ENCODE measurements around the gene SYPL2. TPM values are rescaled to one million over a fixed set of nuclear protein-coding genes. Genes with fewer than 3 reads are reported as not detected.

Gene SYPL2
- total and polyA plus RNA-seq, 4 experiments from 2014 or later: not detected

GRCh38 chr1:109522026-109522425 is 55.7 kb downstream of the SYPL2 start:
- H3K9me3 Mint-ChIP-seq: peaks cover 0 to 1% (median 0%) of the 10 kb centered on the region in 8 donors
- Histone ChIP-seq H3K4me1 (ENCODE audit: insufficient read depth, low read length) (no peaks in the 10 kb centered on the region), H3K4me3 (ENCODE audit: low read length in 2 of 2) (no peak overlapping the region), H3K27ac (ENCODE audit: low read depth, low read length) (no peak overlapping the region), H3K36me3 (ENCODE audit: insufficient read depth, low read length) (no peaks in the 10 kb centered on the region), H3K27me3 (ENCODE audit: insufficient read depth, low read length) (no peaks in the 10 kb centered on the region), H3K9me3 (ENCODE audit: control insufficient read depth in 1 of 2, low read length in 2 of 2) (no peaks in the 10 kb centered on the region)
- H3K27ac Mint-ChIP-seq: peak overlapping the region in 2 of 7 donors; percentile 18 to 48
- no peak overlapping the region for H3K4me3 Mint-ChIP-seq
- POLR2A ChIA-PET (ENCODE audit: partially characterized antibody): no interaction called here
- no peaks in the 10 kb centered on the region for H3K36me3 Mint-ChIP-seq
- no peak for DNase-seq
- peaks cover 0 to 2% (median 0%) of the 10 kb centered on the region in 4 donors for H3K4me1 Mint-ChIP-seq
- CTCF ChIA-PET (ENCODE audit: partially characterized antibody): interaction anchor here (2.4 to 21.4 kb wide), 2 partner anchors 10 to 22 kb away, joined by 14 to 1669 read pairs; partner anchors contain the start of genes AMIGO1, ATXN7L2 and CYB561D1
- H3K27me3 Mint-ChIP-seq: peaks cover 2% of the 10 kb centered on the region in 2 donors
- intact Hi-C loops (cut with micrococcal nuclease): no loop called here

GRCh38 chr1:109523706-109524105 is 57.4 kb downstream of the SYPL2 start:
- no peaks in the 10 kb centered on the region for H3K9me3 ChIP-seq (ENCODE audit: control insufficient read depth in 1 of 2, low read length in 2 of 2)
- no peaks in the 10 kb centered on the region for H3K36me3 Mint-ChIP-seq
- H3K9me3 Mint-ChIP-seq: peaks cover 0 to 1% (median 0%) of the 10 kb centered on the region in 8 donors
- H3K4me3 ChIP-seq (ENCODE audit: low read length in 2 of 2): no peak overlapping the region
- ChIA-PET CTCF (ENCODE audit: partially characterized antibody) (interaction anchor here (1.5 to 21.4 kb wide), 3 partner anchors 8 to 23 kb away, joined by 9 to 1669 read pairs (median 14); partner anchors contain the start of genes AMIGO1, ATXN7L2 and CYB561D1), POLR2A (ENCODE audit: partially characterized antibody) (interaction anchor here (1.6 kb wide), 1 partner anchor 14 kb away, joined by 5 read pairs; the partner anchor contains the start of gene AMIGO1)
- no peak overlapping the region for H3K27ac ChIP-seq (ENCODE audit: low read depth, low read length)
- intact Hi-C loops (cut with micrococcal nuclease): no loop called here
- H3K36me3 ChIP-seq (ENCODE audit: insufficient read depth, low read length): no peaks in the 10 kb centered on the region
- no peaks in the 10 kb centered on the region for H3K4me1 ChIP-seq (ENCODE audit: insufficient read depth, low read length)
- H3K4me3 Mint-ChIP-seq: no peak overlapping the region
- peaks cover 2% of the 10 kb centered on the region in 2 donors for H3K27me3 Mint-ChIP-seq
- peak overlapping the region in 1 of 7 donors; percentile 74 for H3K27ac Mint-ChIP-seq
- H3K4me1 Mint-ChIP-seq: peaks cover 0 to 2% (median 0%) of the 10 kb centered on the region in 4 donors
- no peaks in the 10 kb centered on the region for H3K27me3 ChIP-seq (ENCODE audit: insufficient read depth, low read length)
- DNase-seq: no peak

DNA sequence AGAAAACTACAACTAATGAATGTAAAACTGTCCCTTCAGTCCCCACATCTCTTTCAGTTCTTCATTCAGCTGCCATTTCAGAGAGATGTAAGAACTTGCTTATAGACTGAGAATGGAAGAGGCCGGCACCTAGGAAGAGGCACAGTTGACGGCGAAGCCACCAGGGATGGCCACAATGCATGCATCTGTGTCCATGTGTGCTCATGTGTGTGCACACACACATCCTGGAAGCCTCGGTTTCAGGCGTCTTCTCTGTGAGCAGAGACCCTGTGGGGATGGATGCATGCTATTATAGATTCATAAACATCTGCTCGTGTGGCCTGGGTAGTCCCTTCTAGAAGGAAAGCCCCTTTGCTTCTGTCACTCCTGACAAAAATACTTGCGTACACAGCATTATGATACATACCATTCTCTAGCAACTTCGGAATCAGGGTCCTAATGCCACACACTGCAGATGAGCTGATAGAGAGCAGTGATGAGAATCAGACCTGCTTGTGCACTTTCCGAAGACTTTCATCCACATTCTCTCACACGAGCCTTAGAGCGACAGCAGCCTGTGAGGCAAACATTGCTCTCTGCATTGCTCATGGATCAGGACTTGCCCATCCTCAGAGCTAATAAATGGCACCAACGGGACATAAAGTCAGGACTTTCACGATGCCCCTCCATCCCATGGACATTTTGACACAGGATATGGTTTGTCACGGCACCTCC is 60.9 kb downstream of the SYPL2 start:
- Histone ChIP-seq H3K27ac (ENCODE audit: low read depth, low read length) (no peak overlapping the region), H3K4me3 (ENCODE audit: low read length in 2 of 2) (no peak overlapping the region), H3K36me3 (ENCODE audit: insufficient read depth, low read length) (no peaks in the 10 kb centered on the region), H3K9me3 (ENCODE audit: control insufficient read depth in 1 of 2, low read length in 2 of 2) (no peaks in the 10 kb centered on the region), H3K27me3 (ENCODE audit: insufficient read depth, low read length) (no peaks in the 10 kb centered on the region), H3K4me1 (ENCODE audit: insufficient read depth, low read length) (peaks cover 19% of the 10 kb centered on the region)
- peak overlapping the region in 1 of 7 donors; percentile 24 for H3K27ac Mint-ChIP-seq
- no peaks in the 10 kb centered on the region for H3K9me3 Mint-ChIP-seq
- H3K4me3 Mint-ChIP-seq: no peak overlapping the region
- no peak for DNase-seq
- peaks cover under 1 to 2% of the 10 kb centered on the region in 2 donors for H3K27me3 Mint-ChIP-seq
- ChIA-PET CTCF (ENCODE audit: partially characterized antibody) (interaction anchor here (0.6 to 21.4 kb wide), 2 partner anchors 27 to 408 kb away, joined by 3 to 1669 read pairs; partner anchors contain the start of genes AMIGO1, ATXN7L2 and CYB561D1), POLR2A (ENCODE audit: partially characterized antibody) (interaction anchor here (9.8 kb wide), 1 partner anchor 28 kb away, joined by 438 read pairs; the partner anchor contains the start of genes AMIGO1 and CYB561D1)
- intact Hi-C loops (cut with micrococcal nuclease): no loop called here
- no peaks in the 10 kb centered on the region for H3K36me3 Mint-ChIP-seq
- peaks cover 13 to 27% (median 18%) of the 10 kb centered on the region in 4 donors for H3K4me1 Mint-ChIP-seq

- DNase-seq: no peak
- Mint-ChIP-seq H3K27ac (peak overlapping the region in 2 of 7 donors; percentile 2 to 55), H3K4me1 (peaks cover 17 to 35% (median 24%) of the 10 kb centered on the region in 4 donors), H3K9me3 (no peaks in the 10 kb centered on the region), H3K27me3 (peaks cover 0 to 2% of the 10 kb centered on the region in 2 donors), H3K36me3 (no peaks in the 10 kb centered on the region), H3K4me3 (no peak overlapping the region)
- no peaks in the 10 kb centered on the region for H3K9me3 ChIP-seq (ENCODE audit: control insufficient read depth in 1 of 2, low read length in 2 of 2)
- ChIA-PET POLR2A (ENCODE audit: partially characterized antibody) (interaction anchor here (9.8 kb wide), 1 partner anchor 29 kb away, joined by 438 read pairs; the partner anchor contains the start of genes AMIGO1 and CYB561D1), CTCF (ENCODE audit: partially characterized antibody) (interaction anchor here (1.4 to 21.4 kb wide), 2 partner anchors 18 to 28 kb away, joined by 4 to 1669 read pairs; partner anchors contain the start of genes AMIGO1, ATXN7L2 and CYB561D1)
- peaks cover 25% of the 10 kb centered on the region for H3K4me1 ChIP-seq (ENCODE audit: insufficient read depth, low read length)
- H3K36me3 ChIP-seq (ENCODE audit: insufficient read depth, low read length): no peaks in the 10 kb centered on the region
- no peaks in the 10 kb centered on the region for H3K27me3 ChIP-seq (ENCODE audit: insufficient read depth, low read length)
- no peak overlapping the region for H3K4me3 ChIP-seq (ENCODE audit: low read length in 2 of 2)
- no peak overlapping the region for H3K27ac ChIP-seq (ENCODE audit: low read depth, low read length)
- intact Hi-C loops (cut with micrococcal nuclease): no loop called here
Observed at GRCh38 chr1:109527846-109528695, 61.7 kb downstream of the SYPL2 start.

GRCh38 chr1:109528712-109529111 is 62.4 kb downstream of the SYPL2 start:
- Mint-ChIP-seq H3K9me3 (no peaks in the 10 kb centered on the region), H3K4me3 (peak overlapping the region in 1 of 8 donors; percentile 18), H3K27ac (no peak overlapping the region), H3K27me3 (peaks cover 0 to 2% of the 10 kb centered on the region in 2 donors), H3K36me3 (no peaks in the 10 kb centered on the region), H3K4me1 (peaks cover 17 to 37% (median 26%) of the 10 kb centered on the region in 4 donors)
- no peaks in the 10 kb centered on the region for H3K36me3 ChIP-seq (ENCODE audit: insufficient read depth, low read length)
- H3K27me3 ChIP-seq (ENCODE audit: insufficient read depth, low read length): no peaks in the 10 kb centered on the region
- H3K27ac ChIP-seq (ENCODE audit: low read depth, low read length): no peak overlapping the region
- ChIA-PET POLR2A (ENCODE audit: partially characterized antibody) (interaction anchor here (9.8 kb wide), 1 partner anchor 30 kb away, joined by 438 read pairs; the partner anchor contains the start of genes AMIGO1 and CYB561D1), CTCF (ENCODE audit: partially characterized antibody) (interaction anchor here (1.4 to 21.4 kb wide), 5 partner anchors 15 to 249 kb away, joined by 4 to 1669 read pairs (median 6); partner anchors contain the start of genes AMIGO1, ATXN7L2, CYB561D1 and PSRC1)
- no peak for DNase-seq
- intact Hi-C loops (cut with micrococcal nuclease): no loop called here
- H3K9me3 ChIP-seq (ENCODE audit: control insufficient read depth in 1 of 2, low read length in 2 of 2): no peaks in the 10 kb centered on the region
- H3K4me3 ChIP-seq (ENCODE audit: low read length in 2 of 2): no peak overlapping the region
- H3K4me1 ChIP-seq (ENCODE audit: insufficient read depth, low read length): peaks cover 25% of the 10 kb centered on the region

- Mint-ChIP-seq H3K27me3 (peaks cover 0 to 2% of the 10 kb centered on the region in 2 donors), H3K4me1 (peaks cover 17 to 37% (median 26%) of the 10 kb centered on the region in 4 donors), H3K9me3 (no peaks in the 10 kb centered on the region), H3K27ac (peak overlapping the region in 2 of 7 donors; percentile 48 to 57), H3K36me3 (no peaks in the 10 kb centered on the region), H3K4me3 (peak overlapping the region in 1 of 8 donors; percentile 5)
- intact Hi-C loops (cut with micrococcal nuclease): no loop called here
- CTCF ChIA-PET (ENCODE audit: partially characterized antibody): interaction anchor here (0.5 to 21.4 kb wide), 10 partner anchors 9 to 266 kb away, joined by 3 to 1669 read pairs (median 4); partner anchors contain the start of genes AMIGO1, ATXN7L2, CYB561D1 and PSRC1
- H3K27me3 ChIP-seq (ENCODE audit: insufficient read depth, low read length): no peaks in the 10 kb centered on the region
- H3K27ac ChIP-seq (ENCODE audit: low read depth, low read length): no peak overlapping the region
- no peak for DNase-seq
- no peaks in the 10 kb centered on the region for H3K9me3 ChIP-seq (ENCODE audit: control insufficient read depth in 1 of 2, low read length in 2 of 2)
- peaks cover 25% of the 10 kb centered on the region for H3K4me1 ChIP-seq (ENCODE audit: insufficient read depth, low read length)
- POLR2A ChIA-PET (ENCODE audit: partially characterized antibody): interaction anchor here (0.9 to 9.8 kb wide), 4 partner anchors 12 to 46 kb away, joined by 3 to 438 read pairs (median 3); partner anchors contain the start of genes AMIGO1 and CYB561D1
- no peaks in the 10 kb centered on the region for H3K36me3 ChIP-seq (ENCODE audit: insufficient read depth, low read length)
- H3K4me3 ChIP-seq (ENCODE audit: low read length in 2 of 2): no peak overlapping the region
Observed at GRCh38 chr1:109529881-109530456, 63.6 kb downstream of the SYPL2 start.
